ENCODE measurements around the gene TLE4.

DNA sequence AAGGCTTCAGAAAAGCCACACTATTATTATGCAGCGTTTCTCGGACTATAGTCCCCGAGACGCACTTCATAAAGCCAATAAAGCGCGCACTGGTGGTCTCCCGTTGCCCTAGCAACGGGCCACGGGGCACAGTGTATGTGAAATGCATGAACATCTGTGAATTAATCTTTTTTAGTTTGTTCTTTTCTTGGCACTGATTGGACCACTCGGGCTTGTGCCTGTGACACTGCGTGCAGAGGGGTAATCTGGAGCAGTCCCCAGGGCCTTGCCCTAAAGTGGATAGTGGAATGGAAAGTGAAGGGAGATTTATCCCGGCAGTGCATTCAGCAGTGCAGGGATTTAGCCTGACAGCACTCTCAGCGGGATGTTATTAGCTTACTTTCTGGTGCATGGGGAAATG is 92.1 kb downstream of the TLE4 start:
- TF ChIP-seq, protein P1, sequence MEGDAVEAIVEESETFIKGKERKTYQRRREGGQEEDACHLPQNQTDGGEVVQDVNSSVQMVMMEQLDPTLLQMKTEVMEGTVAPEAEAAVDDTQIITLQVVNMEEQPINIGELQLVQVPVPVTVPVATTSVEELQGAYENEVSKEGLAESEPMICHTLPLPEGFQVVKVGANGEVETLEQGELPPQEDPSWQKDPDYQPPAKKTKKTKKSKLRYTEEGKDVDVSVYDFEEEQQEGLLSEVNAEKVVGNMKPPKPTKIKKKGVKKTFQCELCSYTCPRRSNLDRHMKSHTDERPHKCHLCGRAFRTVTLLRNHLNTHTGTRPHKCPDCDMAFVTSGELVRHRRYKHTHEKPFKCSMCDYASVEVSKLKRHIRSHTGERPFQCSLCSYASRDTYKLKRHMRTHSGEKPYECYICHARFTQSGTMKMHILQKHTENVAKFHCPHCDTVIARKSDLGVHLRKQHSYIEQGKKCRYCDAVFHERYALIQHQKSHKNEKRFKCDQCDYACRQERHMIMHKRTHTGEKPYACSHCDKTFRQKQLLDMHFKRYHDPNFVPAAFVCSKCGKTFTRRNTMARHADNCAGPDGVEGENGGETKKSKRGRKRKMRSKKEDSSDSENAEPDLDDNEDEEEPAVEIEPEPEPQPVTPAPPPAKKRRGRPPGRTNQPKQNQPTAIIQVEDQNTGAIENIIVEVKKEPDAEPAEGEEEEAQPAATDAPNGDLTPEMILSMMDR (IDR thresholded peaks at IDR 0.05; ENCODE audit: low read depth, low read length, poor library complexity, severe bottlenecking): no peak
- TF ChIP-seq EZH2phosphoT487 (IDR thresholded peaks at IDR 0.05; ENCODE audit: borderline replicate concordance, low read length): no peak

Data from DOHH2 (cell line).